Measurements from ENCODE around the gene ZNF550.

Gene ZNF550

DNA sequence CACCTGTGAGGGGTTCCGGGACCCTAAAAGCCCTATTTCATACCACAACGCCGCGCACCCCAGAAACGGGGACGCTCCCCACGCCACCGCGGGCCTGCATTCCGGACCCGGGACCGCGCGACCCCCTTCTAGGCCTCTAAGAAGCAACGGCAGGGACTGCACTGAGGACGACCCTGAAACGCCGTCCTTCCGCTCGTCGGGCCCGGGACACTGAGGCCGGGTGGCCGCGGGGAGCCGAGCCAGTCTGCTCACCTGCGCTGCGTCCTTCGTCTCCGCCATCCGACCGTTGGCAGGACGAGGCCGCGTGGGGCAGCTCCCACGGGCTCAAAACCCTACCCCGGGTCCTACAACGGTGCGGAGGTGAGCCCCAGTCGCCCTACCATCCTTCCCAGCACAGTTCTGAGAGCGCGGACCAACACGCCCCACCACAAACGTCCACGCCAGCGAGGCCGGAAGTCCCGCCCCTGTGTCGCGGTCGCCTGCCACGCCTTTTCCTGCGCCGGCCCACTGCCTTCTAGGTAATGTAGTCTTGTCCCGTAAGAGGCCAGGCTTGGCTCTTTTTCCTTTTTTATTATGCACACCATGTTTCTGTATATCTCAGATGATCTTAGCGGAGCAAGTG lies at the start of gene ZNF550:
Gene ZNF550 (minus strand): TSS at position 460 of the 622 bp plus-strand sequence. CDS start 181 bp downstream, at position 279.
- peak; percentile 82 for DNase-seq (ENCODE audit: low read depth)

DNA sequence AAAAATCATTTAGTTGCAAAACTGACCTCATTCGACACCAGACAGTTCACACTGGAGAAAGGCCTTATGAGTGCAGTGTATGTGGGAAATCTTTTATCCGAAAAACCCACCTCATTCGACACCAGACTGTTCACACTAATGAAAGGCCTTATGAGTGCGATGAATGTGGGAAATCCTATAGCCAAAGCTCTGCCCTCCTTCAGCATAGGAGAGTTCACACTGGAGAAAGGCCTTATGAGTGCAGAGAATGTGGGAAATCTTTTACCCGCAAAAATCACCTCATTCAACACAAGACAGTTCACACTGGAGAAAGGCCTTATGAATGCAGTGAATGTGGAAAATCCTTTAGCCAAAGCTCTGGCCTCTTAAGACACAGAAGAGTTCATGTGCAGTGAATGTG lies 47.3 kb upstream of the ZNF550 start:
- no peak for DNase-seq (ENCODE audit: low read depth)

- DNase-seq (ENCODE audit: low read depth), result peak; percentile 78
Observed at GRCh38 chr19:57599761-57600383, 40.2 kb upstream of the ZNF550 start, which contains the start of gene ZNF530. Gene ZNF530 (plus strand): TSS chr19:57599885. CDS start chr19:57604346, 4,461 bp downstream.

- DNase-seq (ENCODE audit: low read depth), result no peak
Observed at GRCh38 chr19:57599377-57599760, 39.7 kb upstream of the ZNF550 start.

- no peak for DNase-seq (ENCODE audit: low read depth)
Observed at GRCh38 chr19:57587529-57587928, 27.9 kb upstream of the ZNF550 start.

- DNase-seq (ENCODE audit: low read depth), result peak; percentile 70
Observed at GRCh38 chr19:57583521-57584416, 24.1 kb upstream of the ZNF550 start, which contains the start of gene ZIK1. Gene ZIK1 (plus strand): TSS chr19:57584145. CDS start chr19:57584357, 212 bp downstream.

GRCh38 chr19:57583104-57583520 lies 23.4 kb upstream of the ZNF550 start:
- no peak for DNase-seq (ENCODE audit: low read depth)

DNA sequence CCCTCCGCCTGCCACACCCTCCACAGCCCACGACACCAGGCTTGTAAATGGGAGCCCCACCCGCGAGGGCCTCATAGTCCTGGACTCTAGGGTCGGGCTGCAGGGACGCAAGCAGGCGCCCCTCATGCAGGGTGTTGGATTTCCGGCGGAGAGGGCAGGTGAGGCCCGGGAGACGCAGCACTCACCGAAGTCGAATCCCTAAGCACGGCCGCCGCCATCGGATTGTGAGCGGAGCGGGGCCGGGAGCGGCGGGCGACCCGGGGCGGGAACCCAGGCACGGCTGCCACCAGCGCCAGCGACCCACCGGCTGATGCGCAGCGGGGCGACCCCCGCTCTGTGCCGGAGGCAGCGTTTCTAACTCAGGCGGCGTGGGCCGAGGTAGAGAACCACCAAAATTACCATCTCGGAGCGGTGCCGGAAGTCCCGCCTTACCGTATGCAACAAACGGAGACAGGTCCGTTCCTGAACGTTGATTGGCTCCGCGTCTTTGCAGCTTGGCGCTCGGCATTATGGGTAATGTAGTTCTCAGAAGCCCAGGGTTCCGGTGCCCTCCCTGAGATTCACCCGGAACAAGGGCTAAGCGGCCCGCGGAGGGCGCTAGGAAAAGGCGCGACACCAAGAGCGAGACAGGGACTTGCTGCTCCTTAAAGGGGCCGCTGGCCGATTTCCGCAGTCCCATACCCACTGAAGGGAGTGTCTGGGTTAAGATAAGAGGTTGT lies 19.0 kb upstream of the ZNF550 start, which contains the start of gene ZNF416:
Gene ZNF416 (minus strand): TSS at position 425 of the 719 bp plus-strand sequence. CDS start 207 bp downstream, at position 218.
- DNase-seq (ENCODE audit: low read depth), result peak; percentile 91

GRCh38 chr19:57576661-57577060 lies 17.0 kb upstream of the ZNF550 start:
- no peak for DNase-seq (ENCODE audit: low read depth)

- DNase-seq (ENCODE audit: low read depth), result no peak
Observed at GRCh38 chr19:57572415-57572947, 12.8 kb upstream of the ZNF550 start.

DNA sequence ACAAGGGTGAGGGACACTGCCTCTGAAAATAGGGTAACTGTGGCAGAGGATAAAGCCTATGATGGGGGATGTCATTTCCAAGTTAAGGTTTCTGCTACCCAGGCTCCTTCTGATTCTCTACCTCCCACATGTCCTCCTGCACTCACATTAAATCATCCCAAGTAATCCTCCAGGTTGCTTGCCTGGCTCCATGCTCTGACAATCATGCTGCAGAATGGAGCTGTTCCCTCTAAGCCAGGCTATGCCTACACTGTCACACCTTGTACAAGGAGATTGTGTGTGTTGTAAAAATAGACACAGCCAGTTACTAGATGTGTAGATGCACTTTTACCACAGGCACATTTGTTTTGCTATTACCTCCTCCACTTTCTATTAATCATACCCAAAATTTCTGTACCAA lies 11.0 kb upstream of the ZNF550 start:
- DNase-seq (ENCODE audit: low read depth), result no peak

- no peak for DNase-seq (ENCODE audit: low read depth)
Observed at GRCh38 chr19:57566396-57567265, 7.0 kb upstream of the ZNF550 start.

DNA sequence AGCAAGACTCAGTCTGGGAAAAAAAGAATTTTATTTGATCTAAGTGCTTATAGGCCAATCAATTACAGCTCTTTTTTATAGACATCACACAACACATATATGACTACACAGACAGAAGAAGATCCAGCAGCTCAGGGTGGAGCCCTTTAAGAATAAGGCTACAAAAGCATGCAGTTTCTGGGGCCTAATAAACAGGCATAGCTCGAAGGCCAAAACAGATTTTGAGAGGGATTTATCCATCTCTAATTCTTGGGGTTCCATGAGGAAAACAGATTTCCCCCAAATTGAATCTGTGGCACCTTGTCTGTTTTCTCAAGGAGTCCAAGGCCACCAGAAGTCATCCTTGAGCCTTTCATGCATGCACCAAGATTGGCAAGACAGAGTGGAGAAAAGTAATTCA lies 3.9 kb upstream of the ZNF550 start:
- DNase-seq (ENCODE audit: low read depth), result no peak

GRCh38 chr19:57560049-57560491 lies 407 bp upstream of the ZNF550 start:
- no peak for DNase-seq (ENCODE audit: low read depth)

- no peak for DNase-seq (ENCODE audit: low read depth)
Observed at GRCh38 chr19:57559008-57559403, 657 bp downstream of the ZNF550 start.

DNA sequence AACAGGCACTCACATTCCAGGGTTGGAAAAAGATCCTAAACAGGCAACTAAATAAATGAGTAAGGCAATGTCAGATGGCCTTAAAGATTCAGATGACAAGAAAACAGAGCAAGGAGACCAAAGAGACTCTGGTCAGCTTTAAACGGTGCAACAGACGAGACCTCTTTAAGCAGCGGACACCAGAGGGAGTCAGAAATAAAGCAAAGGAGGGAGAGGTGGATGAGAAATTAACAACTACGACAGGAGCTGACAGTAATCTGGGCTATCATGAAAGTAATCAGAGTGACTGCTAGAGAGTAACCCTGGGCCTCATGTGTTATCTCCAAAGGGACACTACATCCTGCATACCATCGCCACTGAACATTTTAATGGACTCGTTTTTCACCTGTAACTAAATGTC lies 1.1 kb downstream of the ZNF550 start:
- no peak for DNase-seq (ENCODE audit: low read depth)

- no peak for DNase-seq (ENCODE audit: low read depth)
Observed at GRCh38 chr19:57557659-57558058, 2.0 kb downstream of the ZNF550 start.

- no peak for DNase-seq (ENCODE audit: low read depth)
Observed at GRCh38 chr19:57552432-57552831, 7.2 kb downstream of the ZNF550 start.

DNA sequence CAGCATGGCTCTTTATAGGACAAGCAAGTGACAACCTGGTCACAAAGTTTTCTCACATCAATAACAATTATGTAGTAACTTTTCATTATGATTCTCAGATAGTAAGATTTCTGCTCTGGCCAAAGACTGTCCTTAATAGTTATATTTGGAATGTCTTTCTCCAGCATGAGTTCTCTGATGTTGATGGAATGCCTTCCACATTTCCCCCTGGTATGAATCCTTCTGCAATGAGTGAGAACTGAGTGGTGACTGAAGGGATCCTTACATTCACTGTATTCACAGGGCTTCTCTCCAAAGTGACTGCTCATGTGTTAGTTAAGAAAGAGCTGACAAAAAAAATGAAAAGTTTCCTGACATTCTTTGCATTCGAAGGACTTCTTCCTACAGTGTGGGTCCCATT lies 13.2 kb downstream of the ZNF550 start:
- DNase-seq (ENCODE audit: low read depth), result no peak

DNA sequence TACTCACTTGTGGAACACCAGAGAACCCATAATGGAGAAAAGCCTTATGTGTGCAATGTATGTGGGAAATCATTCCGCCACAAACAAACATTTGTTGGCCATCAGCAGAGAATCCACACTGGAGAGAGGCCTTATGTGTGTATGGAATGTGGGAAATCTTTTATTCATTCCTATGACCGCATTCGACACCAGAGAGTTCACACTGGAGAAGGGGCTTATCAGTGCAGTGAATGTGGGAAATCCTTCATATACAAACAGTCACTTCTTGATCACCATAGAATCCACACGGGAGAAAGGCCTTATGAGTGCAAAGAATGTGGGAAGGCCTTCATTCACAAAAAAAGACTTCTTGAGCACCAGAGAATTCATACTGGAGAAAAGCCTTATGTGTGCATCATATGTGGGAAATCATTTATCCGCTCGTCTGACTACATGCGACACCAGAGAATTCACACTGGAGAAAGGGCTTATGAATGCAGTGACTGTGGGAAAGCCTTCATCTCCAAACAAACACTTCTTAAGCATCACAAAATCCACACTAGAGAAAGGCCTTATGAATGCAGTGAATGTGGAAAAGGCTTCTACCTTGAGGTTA lies 21.6 kb downstream of the ZNF550 start:
- no peak for DNase-seq (ENCODE audit: low read depth)
